Effector CD4-positive, alpha-beta T cell (primary cell): Measurements from ENCODE around the gene ETV6.
A peak's percentile ranks its signal among the peaks of the same experiment; 100 is the strongest.
"Not testable (repeated sequence)": the region's sequence is repeated elsewhere in the genome, so short reads cannot be mapped to it uniquely, and the experiment has no call there.

ENCODE experiments used
- DNase-seq: peaks from one replicate; pipeline ENCODE4 v3.0.0-alpha.2; 2020
- total RNA-seq: gene quantifications from one replicate; lab custom pipeline; 2026; lab: John Stamatoyannopoulos, UW

The ETV6 gene
- total RNA-seq, result 29.6 reads per million, percentile 56 among the genes with 10 or more reads in this experiment

DNA sequence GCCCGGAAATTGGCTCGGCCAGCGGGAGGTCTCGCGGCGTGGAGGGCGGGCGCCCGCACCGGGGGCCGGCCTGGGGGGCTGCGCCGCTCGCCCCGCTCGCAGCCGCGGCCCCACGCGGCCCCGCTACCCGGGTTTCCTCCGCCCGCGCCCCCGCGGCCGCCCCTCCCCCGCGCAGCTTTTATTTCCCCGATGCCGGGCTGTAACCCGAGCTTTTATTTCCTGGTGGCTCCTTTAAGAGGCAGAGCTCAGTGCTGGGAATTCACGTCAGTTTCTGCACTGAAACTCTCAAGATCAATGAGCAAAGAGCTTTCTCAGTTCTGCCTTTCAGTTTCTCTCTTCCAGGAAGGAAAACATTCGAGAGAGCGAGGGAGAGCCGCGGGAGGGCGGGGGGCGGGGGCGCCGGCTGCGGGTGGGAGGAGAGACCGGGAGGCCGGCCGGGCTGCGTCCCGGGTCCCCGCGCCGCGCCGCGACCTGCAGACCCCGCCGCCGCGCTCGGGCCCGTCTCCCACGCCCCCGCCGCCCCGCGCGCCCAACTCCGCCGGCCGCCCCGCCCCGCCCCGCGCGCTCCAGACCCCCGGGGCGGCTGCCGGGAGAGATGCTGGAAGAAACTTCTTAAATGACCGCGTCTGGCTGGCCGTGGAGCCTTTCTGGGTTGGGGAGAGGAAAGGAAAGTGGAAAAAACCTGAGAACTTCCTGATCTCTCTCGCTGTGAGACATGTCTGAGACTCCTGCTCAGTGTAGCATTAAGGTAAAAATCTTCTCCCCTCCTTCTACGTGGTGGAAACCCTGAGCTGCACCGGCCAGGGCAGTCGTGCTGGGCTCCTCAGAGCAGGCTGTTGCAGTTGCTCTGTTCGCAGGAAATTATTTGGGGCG, at the start of gene ETV6:
Gene ETV6 (plus strand): TSS at position 262 of the 873 bp plus-strand sequence. CDS start 454 bp downstream, at position 716.
- peak; percentile 45 for DNase-seq

DNA sequence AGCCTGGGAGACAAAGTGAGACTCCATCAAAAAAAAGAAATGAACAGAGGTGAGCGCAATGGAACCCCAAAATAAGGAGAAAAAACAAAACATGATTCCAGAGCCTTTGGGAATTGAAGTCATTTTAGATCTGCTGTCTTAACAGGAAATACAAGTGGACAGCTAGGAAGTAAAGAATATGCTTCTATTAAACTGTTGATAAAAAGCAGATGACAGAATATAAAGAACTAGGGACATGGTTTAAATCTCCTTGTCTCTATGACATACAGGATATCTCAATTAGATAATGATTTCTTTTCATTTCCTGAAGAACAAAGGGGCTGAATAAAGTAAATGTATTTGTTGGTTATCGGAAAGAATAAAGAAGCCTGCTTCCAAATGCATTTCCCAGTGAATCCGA, 49.3 kb upstream of the ETV6 start:
- DNase-seq, result no peak

DNA sequence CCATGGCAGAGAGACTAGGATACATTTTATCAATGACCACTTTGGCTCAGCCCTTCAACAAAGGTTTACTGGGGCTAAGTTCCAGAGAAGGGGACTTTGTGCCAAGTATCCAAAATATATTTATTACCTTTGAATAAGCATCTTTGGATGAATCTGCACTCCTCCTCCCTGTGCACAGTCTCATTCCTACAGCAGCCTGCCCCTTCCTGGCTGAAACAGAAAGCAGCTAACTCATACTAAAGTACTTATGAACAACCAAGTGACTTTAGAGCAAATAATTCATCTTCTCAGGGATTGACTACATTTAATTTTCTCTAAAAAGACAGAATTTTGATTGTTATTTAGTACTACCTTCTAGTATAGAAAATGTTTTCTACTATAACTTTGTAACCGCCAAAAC, 47.8 kb upstream of the ETV6 start:
- DNase-seq, result no peak

DNA sequence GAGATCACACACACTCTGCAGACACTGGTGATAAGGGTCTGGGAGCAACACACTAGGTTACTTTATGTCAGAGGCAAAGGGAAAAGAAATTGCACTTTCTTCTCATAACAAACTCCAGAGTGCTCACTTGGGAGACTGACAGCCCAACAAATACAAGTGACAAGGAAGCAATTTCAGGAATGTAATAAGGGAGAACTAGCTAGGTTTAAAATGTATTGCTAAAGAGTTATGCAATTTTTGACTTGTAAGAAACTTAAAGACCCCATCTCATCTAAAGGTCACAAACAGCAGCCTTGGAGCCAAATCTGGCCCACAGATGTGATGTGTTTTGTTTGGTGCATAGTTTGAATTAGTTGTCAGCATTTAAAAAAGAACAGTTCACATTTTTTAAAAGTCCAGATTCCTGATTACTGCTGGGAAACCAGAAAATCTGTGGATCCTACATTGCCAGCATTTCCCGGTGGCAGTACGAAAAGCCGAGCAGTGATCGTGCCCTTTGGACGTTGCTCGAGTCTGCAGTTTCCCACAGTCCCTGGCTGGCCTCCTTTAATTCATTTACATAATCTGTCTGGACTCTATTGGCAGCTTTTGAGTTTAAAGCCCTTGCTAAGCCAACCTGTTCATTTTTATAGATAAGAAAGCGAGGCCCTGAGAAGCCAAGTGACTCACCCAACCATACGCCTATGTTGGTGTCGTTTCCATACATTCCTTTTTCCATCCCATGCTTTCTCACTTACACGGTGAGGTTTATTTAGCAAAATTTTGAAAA, 42.0 kb upstream of the ETV6 start:
- DNase-seq, result no peak

DNA sequence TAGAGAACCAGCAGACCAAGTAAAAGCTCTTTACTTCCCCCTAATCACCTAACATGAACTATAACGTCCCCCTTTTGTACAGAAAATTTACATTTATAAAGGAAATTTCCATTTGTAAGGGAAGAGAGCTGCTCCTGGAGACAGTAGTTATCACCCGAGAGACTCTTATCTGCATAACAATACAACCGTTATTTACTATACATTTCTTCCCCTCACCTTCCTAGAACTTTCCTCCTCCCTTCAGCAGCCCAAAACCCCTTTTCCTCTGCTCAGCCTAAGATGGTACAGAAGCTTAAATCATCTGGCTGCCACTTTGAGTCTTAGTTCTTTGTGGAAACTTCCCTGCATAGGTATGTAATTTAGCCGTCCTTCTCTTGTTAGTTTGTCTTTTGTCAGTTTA, 40.4 kb upstream of the ETV6 start:
- no peak for DNase-seq

DNA sequence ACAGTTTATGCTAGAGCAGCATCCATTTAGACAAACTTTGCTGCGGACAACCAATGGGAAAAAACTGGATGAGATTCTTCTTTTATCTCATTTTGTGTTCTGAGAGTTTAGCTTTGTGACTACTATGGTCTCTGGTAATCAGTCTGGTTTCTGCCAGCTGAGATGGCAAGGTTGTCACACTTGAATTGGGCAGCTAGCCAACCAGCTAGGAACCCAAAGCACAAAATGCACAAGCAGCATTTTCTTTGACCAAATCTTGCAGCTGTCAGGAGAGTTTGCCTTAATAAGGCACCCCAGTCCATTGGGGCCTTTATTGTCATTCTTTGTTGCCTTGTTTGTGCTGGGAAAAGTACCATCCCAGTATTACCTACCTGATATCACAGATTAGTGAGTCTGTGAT, 34.0 kb upstream of the ETV6 start:
- DNase-seq, result no peak

DNA sequence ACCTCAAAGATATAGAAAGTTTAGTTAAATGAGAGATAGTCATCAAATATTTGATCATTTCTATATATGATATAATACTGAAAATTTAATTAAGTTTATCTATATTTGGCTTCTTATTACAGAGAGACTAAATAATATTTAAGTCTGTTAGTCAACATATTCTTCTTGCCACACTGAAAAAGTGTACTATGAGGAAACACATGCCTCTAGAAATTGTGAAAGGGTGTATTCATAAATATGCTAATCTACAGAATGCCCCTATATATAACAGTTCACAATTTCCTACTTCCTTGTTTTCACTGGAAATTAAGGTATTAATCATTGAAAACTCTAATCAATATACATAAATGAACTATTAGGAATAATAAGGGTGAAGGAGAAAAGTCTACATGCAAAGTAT, 31.4 kb upstream of the ETV6 start:
- DNase-seq, result no peak

DNA sequence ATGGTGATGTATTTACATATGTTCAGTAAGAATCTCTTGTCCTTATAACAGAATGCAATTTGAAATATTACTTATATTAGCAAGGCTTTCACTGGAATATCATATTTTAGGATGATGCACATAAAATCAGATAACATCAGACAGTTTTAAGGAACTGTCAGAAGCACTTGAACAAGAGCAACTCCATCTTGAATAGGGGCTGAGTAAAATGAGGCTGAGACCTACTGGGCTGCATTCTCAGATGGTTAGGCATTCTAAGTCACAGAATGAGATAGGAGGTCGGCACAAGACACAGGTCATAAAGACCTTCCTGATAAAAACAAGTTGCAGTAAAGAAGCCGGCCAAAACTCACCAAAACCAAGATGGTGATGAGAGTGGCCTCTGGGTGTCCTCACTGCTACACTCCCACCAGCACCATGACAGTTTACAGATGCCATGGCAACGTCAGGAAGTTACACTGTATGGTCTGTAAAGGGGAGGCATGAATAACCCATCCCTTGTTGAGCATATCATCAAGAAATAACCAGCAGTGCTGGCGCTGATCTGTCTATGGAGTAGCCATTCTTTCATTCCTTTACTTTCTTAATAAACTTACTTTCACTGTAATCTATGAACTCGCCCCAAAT, 27.6 kb upstream of the ETV6 start:
- no peak for DNase-seq

DNA sequence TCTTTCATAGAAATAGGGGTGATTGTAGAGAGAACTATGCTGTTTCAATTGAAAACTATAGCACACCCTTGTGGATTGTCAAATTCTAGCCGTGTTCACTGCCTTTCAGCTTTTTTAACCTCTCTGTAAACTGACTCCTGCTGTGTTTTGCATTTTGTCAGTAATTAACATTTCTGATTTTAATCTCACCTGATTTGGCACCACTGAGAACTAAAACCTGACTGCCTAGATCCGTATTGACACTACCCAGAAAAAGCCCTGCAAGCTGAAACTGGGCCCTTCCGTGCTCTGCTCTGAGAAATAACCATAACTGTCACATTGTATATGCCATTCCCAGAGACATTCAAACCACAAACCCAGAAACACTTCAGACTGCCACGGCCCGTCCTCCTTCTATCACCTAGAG, 26.6 kb upstream of the ETV6 start:
- DNase-seq, result no peak

DNA sequence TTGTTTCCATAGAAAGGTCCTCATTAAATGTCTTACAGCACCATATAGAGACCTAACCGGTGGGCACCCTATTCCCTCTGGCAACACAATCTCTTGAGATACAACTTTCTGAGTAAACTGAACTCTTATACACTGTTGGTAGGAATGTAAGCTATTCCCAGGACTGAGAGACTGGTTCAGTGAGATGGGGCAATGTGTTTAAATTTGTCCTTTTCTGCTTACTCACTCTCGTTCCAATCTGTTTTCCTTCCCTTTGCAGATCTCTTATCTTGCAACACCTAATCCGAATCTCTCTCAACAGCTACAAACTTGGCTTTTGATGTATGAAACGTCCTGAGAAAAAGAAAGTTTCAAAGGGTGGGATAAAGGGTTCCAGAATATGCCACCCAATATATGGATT, 26.1 kb upstream of the ETV6 start:
- DNase-seq, result no peak

DNA sequence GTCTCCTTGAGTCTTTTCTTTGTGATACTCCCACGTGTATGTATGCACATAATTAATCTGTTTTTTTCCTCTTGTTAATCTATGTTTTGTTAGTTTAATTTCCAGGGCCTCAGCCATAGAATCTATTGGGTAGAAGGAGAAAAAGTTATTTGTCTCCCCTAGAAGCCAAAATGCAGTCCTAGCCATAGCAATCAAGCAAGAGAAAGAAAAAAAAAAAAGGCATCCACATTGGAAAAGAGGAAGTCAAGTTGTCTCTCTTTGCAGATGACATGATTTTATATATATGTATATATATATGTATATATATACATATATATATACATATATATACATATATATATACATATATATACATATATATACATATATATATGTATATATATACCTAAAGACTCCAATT, 25.4 kb upstream of the ETV6 start:
- no peak for DNase-seq

DNA sequence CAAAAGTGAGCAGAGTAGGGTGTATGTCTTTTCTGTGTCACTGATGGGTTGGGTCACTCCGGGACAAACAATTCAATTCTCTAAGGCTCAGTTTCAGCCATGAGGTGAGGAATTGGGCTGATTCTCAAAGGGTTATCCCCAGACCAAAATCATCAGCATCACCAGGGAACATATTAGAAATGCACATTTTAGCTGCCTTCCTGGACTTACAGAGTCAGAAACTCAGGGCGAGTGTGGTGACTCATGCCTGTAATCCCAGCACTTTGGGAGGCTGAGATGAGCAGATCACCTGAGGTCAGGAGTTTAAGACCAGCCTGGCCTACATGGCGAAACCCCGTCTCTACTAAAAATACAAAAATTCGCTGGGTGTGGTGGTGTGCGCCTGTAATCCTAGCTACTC, 21.8 kb upstream of the ETV6 start:
- DNase-seq, result not testable (repeated sequence)

DNA sequence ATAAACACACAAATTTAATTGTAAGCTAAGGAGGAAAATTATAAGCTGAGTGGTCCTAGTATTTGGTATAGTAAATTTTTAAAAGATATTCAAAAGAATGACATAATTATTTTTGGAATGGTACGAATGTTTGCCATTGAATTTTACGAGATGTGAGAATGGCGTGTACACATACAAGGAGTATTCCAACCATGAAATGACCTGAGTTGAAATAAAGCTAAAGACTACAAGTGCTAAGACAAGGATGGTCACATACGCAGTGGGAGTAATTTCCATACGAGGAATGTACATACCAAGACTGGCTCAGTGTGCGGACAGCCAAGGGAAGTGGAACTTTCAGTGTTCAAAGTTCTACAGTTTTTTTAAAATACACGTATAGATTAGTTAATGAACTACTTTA, 21.1 kb upstream of the ETV6 start:
- DNase-seq, result no peak

DNA sequence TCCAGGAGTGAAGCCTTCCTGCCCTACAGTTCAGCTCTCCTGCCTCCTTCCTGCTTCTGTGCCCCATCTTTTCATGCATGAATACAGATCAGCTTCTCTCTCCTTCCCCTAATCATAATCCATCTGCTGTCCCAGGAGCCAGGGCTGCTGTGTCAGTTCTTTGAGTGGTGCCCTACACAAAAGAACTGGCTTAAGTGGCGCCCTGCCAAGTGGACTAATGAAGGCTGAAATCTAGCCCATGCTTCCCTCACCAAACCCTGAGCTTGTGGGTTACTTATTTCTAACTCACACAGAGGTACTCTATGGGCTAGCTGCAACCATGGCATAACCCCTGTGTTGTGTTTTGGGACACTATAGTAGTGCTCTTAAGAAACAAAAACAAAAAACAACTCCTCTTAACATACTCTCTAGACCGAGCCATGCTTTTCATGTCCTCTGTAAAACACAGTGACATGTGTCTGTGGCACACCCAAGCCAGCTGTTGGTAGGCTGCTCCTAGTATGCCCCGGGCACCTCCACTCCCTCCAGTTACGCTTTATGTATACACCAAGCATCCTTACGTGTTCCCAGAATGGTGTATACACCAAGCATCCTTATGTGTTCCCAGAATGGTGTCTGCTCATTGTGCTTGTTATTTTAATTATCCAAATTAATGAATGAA, 19.3 kb upstream of the ETV6 start:
- DNase-seq, result no peak

DNA sequence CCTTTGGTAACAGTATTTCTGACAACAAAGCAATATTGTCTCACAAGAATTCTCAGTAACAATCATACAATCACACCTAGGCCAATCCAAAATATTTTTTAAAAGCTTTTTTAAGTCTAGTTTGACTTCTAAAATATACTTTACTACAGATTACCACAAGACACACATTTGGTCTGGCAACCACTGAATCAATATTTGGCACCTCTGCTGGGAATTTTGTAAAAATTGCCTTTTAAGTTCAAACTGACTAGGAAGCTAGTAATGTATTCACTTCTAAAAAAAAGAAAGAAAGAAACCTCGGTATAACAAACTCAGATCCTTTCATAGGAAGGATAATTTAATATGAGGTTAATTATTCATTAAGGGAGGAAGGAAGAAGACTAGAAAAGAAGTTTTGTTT, 18.2 kb upstream of the ETV6 start:
- DNase-seq, result no peak

DNA sequence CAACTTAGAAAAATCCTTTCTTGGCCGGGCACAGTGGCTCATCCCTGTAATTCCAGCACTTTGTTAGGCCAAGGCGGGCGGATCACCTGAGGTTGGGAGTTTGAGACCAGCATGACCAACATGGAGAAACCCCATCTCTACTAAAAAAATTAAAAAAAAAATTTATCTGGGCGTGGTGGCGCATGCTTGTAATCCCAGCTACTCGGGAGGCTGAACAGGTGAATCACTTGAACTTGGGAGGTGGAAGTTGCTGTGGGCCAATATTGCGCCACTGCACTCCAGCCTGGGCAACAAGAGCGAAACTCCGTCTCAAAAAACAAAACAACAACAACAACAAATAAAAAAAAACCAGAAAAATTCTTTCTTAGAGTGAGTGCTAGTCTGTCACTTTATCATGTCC, 17.6 kb upstream of the ETV6 start:
- DNase-seq, result not testable (repeated sequence)

DNA sequence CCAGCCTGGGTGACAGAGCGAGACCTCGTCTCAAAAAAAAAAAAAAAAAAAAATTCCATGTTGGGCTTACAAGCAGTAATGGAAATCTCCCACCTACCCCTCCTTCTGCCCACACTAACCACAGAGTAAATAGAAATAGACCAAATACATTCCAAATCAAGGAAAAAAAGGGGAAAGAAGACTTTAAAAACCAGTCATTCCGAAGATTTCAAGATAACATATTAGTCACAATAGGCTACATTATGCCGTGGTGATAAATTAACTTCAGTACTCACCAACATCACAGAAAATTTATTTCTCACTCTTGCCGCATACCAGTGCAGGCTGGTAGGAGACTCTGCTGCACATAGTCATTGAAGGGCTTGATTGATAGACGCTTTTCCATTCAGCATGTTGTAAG, 15.5 kb upstream of the ETV6 start:
- no peak for DNase-seq

DNA sequence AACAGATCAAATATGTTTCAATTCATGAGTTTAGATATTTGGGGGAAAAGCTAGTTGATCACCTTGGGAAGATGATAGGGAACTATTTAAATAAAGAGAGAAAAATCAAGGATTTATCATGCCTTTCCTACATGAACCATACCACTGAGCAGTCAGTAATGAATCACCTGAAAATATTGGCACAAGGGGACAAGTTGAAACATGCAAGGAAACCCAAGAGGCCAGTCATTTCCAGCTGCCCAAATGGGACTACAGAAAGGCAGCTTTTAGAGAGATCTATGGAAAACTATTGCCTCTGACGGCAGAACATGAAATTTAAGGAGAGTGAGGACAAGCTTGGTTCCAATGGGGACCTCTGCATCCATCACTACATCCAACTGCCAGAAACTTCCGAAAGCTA, 14.1 kb upstream of the ETV6 start:
- no peak for DNase-seq

DNA sequence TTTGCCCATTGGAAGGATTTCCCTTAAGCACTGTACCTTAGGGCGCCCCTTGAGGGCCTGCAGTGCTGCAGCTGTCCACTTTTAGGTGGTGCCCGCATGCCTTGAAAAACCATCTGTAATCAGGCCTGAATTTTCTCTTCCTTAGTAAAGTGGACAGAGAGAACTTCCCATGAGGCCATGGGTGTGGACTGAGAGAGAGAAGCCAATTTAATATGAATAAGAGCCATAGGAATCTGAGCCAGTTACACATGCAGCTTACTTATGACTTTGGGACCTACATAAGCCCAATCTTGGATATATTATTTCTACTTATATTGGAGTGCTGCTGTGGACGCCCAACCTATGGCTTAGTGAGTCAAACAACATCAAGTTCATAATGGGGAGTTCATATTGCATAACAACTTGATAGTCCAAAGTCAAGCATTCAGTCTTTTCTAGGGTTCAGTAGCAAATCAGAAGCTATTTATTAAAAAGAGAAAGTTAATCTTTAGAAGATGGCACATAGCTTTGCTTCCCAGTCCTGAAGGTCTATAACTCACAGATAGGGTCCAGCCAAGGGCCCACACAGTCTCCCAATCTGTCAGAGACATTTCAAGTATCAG, 11.1 kb upstream of the ETV6 start:
- DNase-seq, result no peak

DNA sequence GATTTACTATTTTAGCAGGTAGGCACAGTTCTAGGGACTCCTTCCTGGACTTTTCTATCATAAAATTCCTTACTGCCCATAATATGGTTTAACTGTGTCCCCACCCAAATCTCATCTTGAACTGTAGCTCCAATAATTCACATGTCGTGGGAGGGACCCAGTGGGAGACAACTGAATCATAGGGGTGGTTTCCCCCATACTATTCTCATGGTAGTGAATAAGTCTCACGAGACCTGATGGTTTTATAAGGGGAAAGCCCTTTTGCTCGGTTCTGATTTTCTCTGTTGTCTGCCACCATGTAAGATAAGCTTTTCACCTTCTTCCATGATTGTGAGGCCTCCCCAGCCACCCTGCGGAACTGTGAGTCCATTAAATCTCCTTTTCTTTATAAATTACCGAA, 10.0 kb upstream of the ETV6 start:
- no peak for DNase-seq

DNA sequence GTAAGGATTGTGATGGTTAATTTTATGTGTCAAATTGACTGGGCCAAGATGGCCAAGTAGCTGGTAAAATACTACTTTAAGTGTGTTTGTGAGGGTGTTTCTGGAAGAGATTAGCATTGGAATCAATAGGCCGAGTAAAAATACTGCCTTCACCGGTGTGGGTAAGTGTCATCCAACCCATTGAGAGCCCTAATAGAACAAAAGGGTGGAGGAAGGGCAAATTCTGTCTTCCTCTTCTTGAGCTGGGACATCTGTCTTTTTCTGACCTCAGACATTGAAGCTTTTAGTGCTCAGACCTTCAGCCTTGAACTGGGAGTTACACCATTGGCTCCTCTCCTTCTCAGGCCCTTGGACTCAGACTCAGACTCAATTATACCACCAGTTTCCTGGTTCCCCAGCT, 8.0 kb upstream of the ETV6 start:
- DNase-seq, result no peak

DNA sequence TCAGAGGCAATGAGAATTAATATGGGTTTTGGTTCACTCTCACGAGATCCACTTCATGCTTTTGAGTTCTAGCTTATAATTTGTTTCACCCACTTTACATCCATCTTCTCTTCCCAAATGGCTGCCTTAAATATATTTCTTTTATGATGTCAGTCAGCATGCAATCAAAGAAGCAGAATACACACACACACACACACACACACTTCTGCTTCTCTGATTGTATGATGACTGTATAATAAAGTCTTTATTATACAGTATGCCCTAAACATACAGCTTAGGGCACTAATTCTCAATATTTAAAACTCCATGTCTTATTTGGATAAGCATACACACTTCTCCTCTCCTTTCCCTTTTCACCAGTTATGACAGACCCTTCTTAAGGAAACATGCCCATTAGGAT, 6.7 kb upstream of the ETV6 start:
- DNase-seq, result no peak

DNA sequence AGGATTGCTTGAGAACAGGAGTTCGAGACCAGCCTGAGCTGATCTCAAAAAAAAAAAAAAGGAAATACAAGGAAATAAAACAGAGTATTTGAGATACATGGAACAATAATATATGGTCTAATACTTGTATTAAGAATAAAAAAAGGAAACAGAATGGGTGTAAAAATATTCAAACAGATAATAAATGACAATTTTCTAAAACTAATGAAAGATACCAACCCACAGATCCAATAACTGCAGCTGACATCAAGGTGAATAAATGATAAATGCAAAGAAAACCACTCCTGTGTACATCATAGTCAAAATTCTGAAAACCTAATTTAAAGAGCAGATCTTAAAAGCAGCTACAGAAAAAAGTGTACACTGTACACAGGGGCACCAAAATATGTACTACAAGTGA, 4.1 kb upstream of the ETV6 start:
- DNase-seq, result no peak
